Prostate gland (tissue), 2 donors: ENCODE results near the gene NPTN.

Source experiments
- POLR2A ChIP-seq: fragments of 450-650 bp; IDR thresholded peaks from one replicate; pipeline ENCODE4 v1.6.1; 2016; ENCODE audit warnings: antibody characterized with exemption, mild to moderate bottlenecking
- POLR2AphosphoS5 ChIP-seq: sonication (generic); formaldehyde crosslinking; IDR thresholded peaks from one replicate; pipeline ENCODE4 v1.6.1; 2017; ENCODE audit warnings: antibody characterized with exemption
- TF ChIP-seq, protein P1 (sequence below), 4 experiments: fragments of 200-600 bp in 2 of 4; fragments of 450-650 bp in 2 of 4; sonication (generic) in 2 of 4; IDR thresholded peaks; 1 replicate in 3 of 4; 2 replicates in 1 of 4; pipeline ENCODE4 v1.5.1; 2016 to 2019; ENCODE audit warnings: antibody characterized with exemption in 4 of 4, mild to moderate bottlenecking in 2 of 4, moderate library complexity in 2 of 4

DNA sequence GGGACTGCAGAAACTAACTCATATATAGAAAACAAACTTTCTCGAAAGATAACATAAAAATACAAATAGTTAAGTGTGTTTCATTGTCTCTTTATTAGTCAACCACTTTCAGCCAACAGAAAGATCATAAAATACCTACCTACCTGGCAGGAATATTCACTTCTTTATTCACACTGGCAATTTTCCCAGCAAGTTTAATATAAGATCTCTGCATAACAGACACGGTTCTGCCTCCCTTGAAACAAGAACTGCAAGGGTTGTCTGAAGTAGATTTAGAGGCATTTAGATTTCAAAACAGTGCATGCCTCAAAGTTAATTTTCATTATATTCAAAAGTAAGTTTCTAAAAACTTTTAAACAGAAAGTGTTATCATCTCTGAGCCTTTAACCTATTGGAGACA lies 7.1 kb downstream of the NPTN start:
- TF ChIP-seq POLR2AphosphoS5: peak; percentile 86
- TF ChIP-seq, protein P1, sequence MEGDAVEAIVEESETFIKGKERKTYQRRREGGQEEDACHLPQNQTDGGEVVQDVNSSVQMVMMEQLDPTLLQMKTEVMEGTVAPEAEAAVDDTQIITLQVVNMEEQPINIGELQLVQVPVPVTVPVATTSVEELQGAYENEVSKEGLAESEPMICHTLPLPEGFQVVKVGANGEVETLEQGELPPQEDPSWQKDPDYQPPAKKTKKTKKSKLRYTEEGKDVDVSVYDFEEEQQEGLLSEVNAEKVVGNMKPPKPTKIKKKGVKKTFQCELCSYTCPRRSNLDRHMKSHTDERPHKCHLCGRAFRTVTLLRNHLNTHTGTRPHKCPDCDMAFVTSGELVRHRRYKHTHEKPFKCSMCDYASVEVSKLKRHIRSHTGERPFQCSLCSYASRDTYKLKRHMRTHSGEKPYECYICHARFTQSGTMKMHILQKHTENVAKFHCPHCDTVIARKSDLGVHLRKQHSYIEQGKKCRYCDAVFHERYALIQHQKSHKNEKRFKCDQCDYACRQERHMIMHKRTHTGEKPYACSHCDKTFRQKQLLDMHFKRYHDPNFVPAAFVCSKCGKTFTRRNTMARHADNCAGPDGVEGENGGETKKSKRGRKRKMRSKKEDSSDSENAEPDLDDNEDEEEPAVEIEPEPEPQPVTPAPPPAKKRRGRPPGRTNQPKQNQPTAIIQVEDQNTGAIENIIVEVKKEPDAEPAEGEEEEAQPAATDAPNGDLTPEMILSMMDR (IDR thresholded peaks at IDR 0.05): no peak
- no peak for TF ChIP-seq POLR2A
